ENCODE data around the gene NR2F2. TPM values are rescaled to one million over a fixed set of nuclear protein-coding genes. Genes with fewer than 3 reads are reported as not detected.
A peak's percentile ranks its signal among the peaks of the same experiment; 100 is the strongest.

NR2F2 gene
- total and polyA plus RNA-seq, 10 donors = 18.6 to 256 (median 111) TPM

- WGBS, 5 donors = 84 to 90% (median 90%) methylated on average over 9 of the region's 9 CpGs
- no peaks in the 10 kb centered on the region for H3K27me3 ChIP-seq (replicated peaks in 1 of 7)
- DNase-seq = no peak
- peaks cover 0 to 22% (median 18%) of the 10 kb centered on the region in 8 donors for H3K9me3 ChIP-seq
- peaks cover 0 to 3% (median 0%) of the 10 kb centered on the region in 6 donors for H3K4me1 ChIP-seq
- intact Hi-C loops (cut with DNase I; ENCODE audit: low total_unique reads) = no loop called here
- H3K4me3 ChIP-seq = no peak overlapping the region
- TF ChIP-seq, protein P1, sequence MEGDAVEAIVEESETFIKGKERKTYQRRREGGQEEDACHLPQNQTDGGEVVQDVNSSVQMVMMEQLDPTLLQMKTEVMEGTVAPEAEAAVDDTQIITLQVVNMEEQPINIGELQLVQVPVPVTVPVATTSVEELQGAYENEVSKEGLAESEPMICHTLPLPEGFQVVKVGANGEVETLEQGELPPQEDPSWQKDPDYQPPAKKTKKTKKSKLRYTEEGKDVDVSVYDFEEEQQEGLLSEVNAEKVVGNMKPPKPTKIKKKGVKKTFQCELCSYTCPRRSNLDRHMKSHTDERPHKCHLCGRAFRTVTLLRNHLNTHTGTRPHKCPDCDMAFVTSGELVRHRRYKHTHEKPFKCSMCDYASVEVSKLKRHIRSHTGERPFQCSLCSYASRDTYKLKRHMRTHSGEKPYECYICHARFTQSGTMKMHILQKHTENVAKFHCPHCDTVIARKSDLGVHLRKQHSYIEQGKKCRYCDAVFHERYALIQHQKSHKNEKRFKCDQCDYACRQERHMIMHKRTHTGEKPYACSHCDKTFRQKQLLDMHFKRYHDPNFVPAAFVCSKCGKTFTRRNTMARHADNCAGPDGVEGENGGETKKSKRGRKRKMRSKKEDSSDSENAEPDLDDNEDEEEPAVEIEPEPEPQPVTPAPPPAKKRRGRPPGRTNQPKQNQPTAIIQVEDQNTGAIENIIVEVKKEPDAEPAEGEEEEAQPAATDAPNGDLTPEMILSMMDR (IDR thresholded peaks at IDR 0.05 in 8 of 11, conservative IDR thresholded peaks at IDR 0.05 in 3 of 11) = no peak
- TF ChIP-seq POLR2AphosphoS5 (IDR thresholded peaks at IDR 0.05) (no peak), POLR2A (IDR thresholded peaks at IDR 0.05) (no peak)
- H3K36me3 ChIP-seq = no peaks in the 10 kb centered on the region
- H3K27ac ChIP-seq = no peak overlapping the region
These were observed 34.2 kb upstream of the NR2F2 start for GRCh38 chr15:96296264-96296663.

DNA sequence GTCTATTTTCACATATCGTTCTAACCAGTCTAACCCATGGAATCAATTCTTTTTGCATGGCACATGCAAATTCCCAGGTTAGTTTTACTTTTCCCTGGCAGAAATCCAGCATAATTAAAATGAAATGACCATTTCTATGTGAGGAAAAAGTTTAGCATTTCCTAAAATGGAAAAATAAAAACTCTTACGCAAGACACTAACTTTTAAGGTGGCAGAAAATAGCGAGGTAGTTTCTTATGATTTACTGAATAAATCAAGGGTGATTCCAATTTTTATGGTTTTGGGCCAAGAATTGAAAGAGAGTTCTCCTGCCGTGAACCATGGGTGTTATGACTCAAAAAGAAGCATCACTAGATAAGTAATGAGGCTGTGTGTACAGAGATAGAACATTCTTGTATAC, 32.7 kb upstream of the NR2F2 start:
- H3K27me3 ChIP-seq (replicated peaks in 1 of 7) = no peaks in the 10 kb centered on the region
- H3K9me3 ChIP-seq = peaks cover 0 to 22% (median 18%) of the 10 kb centered on the region in 8 donors
- TF ChIP-seq POLR2AphosphoS5 (IDR thresholded peaks at IDR 0.05) (no peak), POLR2A (IDR thresholded peaks at IDR 0.05) (no peak)
- TF ChIP-seq, protein P1 (IDR thresholded peaks at IDR 0.05 in 8 of 11, conservative IDR thresholded peaks at IDR 0.05 in 3 of 11) = no peak
- H3K27ac ChIP-seq = no peak overlapping the region
- 82 to 89% (median 87%) methylated on average over 4 of the region's 4 CpGs for WGBS, 5 donors
- H3K4me1 ChIP-seq = peaks cover 0 to 3% (median 0%) of the 10 kb centered on the region in 6 donors
- intact Hi-C loops (cut with DNase I; ENCODE audit: low total_unique reads) = no loop called here
- DNase-seq = no peak
- no peaks in the 10 kb centered on the region for H3K36me3 ChIP-seq
- H3K4me3 ChIP-seq = no peak overlapping the region

DNA sequence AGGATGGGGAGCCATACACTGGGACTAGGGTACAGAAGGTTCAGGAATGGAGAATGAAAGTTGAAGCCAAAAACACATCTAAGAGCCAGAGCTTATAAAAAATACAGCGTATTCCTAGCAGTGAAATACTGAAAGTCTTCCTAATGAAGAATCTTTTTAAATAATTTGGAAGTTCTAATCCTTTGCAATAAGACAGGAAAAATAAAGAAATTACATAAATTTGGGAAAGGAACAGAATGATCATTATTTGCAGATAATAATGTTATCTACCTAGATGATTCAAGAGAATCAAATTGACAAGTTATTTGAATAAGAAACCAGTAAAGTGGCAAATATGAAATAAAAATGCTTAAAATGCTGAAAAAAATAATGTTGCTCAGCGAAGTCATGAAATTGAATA, 32.3 kb upstream of the NR2F2 start:
- H3K36me3 ChIP-seq = no peaks in the 10 kb centered on the region
- no peak overlapping the region for H3K27ac ChIP-seq
- intact Hi-C loops (cut with DNase I; ENCODE audit: low total_unique reads) = no loop called here
- DNase-seq = no peak
- H3K9me3 ChIP-seq = peaks cover 0 to 22% (median 18%) of the 10 kb centered on the region in 8 donors
- TF ChIP-seq POLR2A (IDR thresholded peaks at IDR 0.05) (no peak), POLR2AphosphoS5 (IDR thresholded peaks at IDR 0.05) (no peak)
- TF ChIP-seq, protein P1 (IDR thresholded peaks at IDR 0.05 in 8 of 11, conservative IDR thresholded peaks at IDR 0.05 in 3 of 11) = no peak
- whole genome bisulfite sequencing, 5 donors = 75 to 93% (median 86%) methylated on average over 2 of the region's 2 CpGs
- H3K27me3 ChIP-seq (replicated peaks in 1 of 7) = no peaks in the 10 kb centered on the region
- peaks cover 0 to 3% (median 0%) of the 10 kb centered on the region in 6 donors for H3K4me1 ChIP-seq
- no peak overlapping the region for H3K4me3 ChIP-seq

DNA sequence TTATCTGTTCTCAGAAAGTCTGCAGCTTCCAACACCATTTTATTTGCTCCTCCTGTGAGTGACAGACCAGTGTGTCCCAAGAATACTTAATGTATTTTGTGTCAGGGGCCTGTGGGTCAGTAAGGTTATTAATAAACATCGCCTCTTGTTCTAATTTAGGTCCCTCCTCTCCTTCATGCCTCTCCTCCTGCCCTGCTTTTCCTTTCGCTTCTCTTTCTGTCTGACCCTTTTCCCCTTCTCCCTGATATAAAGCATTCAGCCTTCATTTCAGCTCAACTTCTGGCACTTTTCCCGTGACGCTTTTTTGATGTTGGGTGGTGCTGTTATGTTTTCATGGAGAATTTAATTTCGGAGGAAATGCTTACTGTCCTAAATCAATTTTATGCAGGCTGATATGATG, 29.7 kb upstream of the NR2F2 start:
- DNase-seq = no peak
- no peak for TF ChIP-seq POLR2AphosphoS5 (IDR thresholded peaks at IDR 0.05)
- TF ChIP-seq, protein P1 (IDR thresholded peaks at IDR 0.05 in 8 of 11, conservative IDR thresholded peaks at IDR 0.05 in 3 of 11) = no peak
- no peak for TF ChIP-seq POLR2A (IDR thresholded peaks at IDR 0.05)
- peak overlapping the region in 6 of 8 donors; percentile 7 to 65 (median 39) for H3K27ac ChIP-seq
- 59 to 69% (median 62%) methylated on average over 5 of the region's 5 CpGs for WGBS, 5 donors
- intact Hi-C loops (cut with DNase I; ENCODE audit: low total_unique reads) = no loop called here
- H3K36me3 ChIP-seq = no peaks in the 10 kb centered on the region
- no peaks in the 10 kb centered on the region for H3K27me3 ChIP-seq (replicated peaks in 1 of 7)
- peaks cover 0 to 22% (median 18%) of the 10 kb centered on the region in 8 donors for H3K9me3 ChIP-seq
- peaks cover 0 to 3% (median 0%) of the 10 kb centered on the region in 6 donors for H3K4me1 ChIP-seq
- H3K4me3 ChIP-seq = peak overlapping the region in 1 of 8 donors; percentile 4

Measured in spleen (tissue), 11 donors.